Stimulated activated CD4-positive, alpha-beta T cell treated with anti-CD3 and anti-CD28 coated beads, Interleukin-12 subunit alpha, Interleukin-12 subunit beta, amount 100 ng/mL, for 24 hours (primary cell): ENCODE results near the gene MTOR.

Source experiments
- DNase-seq, 2 experiments: peaks; one replicate each; pipeline ENCODE4 v3.0.0-alpha.2; 2020; ENCODE audit warnings: low read depth in 2 of 2

MTOR gene

DNA sequence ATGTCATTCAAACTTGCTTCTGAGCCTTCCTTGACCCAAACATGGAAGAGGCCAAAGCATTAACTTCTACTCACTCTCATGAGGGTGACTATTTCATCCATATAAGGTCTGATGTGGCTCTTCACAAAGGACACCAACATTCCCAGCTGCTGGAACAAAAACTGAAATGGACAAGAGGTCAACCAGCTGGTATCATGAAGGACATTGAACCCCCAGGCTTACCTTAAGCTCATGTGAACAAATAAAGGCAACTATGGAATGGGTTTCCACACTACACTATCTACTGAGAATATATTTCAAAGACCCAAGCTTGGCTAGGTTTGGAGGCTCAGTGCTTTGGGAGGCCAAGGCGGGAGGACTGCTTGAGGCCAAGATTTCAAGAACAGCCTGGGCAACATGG lies 46.3 kb downstream of the MTOR start:
- DNase-seq, result no peak

DNA sequence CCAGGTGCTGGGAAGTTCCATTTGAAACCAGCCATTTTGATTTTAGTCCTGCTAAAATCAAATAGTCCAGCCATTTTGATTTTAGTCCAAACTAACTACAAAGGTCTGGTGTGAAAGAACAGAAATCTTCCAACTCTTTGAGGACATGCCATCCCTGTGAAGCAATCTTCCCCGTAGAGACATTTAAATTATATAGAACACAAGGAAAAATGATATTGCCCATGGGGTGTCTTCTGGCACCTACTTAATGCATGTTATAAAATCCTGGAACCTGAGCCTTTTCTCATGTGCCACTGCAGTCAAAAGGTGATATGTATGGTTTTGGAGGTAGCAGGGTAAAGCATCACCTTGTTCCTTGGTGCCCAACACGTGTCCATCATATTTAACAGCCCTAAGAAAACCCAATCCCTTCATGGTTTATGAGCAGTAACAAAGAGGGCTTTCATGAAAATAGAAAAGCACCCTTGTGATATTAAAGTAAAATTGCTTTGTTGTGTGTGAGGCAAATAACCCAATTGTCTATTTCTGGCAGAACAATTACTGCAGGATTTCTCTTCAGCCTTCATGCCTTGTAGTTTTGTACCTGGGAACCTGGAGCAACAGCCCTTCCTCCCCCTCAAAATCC lies 46.9 kb downstream of the MTOR start:
- DNase-seq, result no peak

DNA sequence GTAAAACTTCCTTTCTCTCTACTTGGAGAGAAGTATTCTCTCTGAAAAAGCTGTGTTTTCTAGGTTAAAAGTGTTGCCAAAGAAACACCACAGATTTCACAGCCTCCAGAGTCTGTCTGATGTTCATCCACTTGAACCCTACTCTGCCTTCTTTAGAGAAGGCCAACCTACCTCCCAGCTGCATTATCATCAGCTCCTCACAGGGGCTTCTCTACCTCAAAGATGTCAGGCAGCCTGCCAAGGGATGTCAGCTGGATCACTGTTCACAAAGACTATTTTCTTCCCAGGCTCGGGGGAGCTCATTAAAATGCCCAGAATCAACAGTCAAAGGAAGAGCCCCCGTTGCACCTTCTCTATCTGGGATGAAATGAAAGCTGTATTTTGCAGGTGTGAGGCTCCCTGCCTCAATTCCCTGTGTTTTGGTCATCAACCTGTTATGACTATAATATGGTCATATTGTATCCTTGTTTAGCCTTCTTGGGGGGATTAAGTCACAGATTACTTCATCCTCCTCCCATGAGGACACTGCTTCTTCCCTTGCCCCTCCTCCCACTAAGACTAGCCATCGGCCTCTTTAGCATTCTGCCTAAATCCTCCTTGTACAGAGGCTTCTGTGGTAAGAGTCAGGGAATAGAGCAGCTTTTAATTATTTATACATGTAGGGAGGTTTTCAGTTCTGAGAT lies 47.5 kb downstream of the MTOR start:
- no peak for DNase-seq

DNA sequence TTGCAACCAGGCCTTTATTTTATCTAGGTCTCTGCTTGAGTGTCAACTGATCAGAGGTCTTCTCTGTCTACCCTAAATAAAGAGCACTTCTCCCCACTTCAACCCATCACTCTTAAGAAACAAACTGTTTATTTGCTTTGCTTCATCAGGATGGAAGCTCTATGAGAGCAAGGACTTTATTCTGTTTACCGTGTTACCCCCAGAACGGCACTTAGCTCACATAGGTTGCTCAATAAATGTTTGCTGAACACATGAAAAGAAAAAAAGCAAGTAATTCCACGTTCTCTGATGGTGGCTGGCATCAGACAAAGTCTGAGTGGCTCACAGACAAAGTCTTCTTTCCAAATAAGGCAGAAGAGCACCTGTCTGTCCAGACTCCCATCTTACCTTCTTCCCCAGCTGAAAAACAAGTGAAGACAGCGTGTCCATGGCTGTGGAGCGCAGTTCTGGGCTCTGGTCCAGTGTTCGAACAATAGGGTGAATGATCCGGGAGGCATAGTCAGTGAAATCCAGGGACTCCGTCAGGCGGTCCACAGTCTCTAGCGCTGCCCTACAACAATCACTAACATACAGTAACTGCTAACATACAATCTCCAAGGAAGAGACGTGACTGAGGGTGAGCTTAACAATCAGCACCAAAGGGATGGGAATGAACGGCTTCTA lies 50.3 kb downstream of the MTOR start:
- DNase-seq, result no peak

DNA sequence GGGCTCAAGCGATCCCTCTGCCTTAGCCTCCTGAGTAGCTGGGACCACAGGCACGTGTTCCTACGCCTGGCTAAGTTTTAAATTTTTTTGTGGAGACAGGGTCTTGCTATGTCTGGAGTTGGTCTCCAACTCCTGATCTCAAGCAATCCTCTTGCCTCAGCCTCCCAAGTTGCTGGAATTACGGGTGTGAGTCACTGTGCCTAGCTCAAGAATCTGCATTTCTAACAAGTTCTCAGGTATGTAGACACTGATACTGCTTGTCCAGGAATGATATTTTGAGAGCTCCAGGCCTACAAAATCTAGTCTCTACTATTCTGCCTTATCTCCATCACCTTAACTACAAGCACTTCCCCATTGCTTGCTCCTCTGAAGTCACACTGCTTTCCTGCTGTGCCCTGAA lies 50.9 kb downstream of the MTOR start:
- no peak for DNase-seq

DNA sequence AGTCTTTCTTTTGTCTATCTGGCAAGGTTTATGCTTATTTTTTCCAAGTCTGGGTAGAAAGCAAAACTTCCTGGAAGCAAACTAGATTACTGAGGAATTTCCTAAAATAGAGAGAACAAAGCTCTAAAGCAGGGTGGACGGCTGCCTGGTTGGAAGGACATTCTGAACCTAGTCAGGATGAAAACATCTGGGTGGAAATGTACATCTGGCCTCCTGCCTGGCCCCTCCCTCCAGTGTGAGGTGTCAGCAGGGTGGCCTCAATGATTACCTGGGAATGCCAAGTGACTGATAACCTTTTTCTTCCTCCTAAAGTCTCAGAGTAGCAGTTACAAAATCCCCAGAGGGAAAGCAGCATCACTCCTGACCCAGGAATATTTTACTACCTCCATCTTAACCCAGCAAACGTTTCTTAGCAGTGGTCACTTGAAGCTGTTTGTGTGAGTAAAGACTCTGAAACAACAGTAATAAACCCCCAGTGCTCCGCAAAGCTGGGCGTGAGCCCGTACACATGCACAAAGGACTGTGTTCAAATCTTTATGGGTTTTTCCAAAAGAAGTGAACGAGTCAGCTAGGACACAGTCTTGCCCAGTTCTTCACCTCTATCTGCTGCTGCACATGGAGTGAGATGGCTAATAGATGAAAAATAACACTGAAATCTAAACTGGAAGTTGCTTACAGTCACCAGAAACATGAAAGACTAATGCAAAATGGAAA lies 54.3 kb downstream of the MTOR start:
- no peak for DNase-seq

DNA sequence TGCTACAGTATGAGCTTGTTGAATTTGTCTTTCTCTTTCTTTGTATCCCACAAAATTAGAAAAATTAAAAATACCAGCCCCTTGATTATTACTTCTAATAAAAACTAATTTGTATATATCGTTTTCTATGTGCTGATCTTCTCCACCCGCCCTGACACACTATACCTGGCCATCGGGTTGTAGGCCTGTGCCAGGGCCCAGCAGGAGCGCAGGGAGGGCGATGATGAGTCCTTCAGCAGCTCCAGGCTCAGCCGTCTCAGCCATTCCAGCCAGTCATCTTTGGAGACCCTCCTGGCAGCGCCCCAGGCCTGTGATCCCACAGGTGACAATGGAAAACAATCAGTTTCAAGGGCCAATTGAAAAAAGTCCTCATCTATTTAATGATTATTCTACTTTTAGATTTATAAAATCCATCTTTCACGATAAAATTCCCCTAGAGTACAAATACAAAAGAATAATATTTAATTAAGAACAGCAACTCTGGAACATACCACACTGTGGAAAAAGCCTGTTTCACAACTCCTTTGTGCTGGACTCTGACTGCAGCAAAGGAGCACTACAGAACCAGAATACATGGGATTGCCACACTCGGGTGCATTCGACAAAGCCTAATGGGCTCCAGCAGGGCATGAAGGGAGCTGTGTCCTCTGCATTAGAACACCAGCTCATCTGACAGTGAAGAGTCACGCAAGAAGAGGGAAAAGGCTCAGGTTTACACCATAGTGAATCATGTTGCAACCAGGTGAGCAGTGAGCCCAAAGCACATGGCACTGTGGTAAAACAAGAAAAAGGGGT lies 57.8 kb downstream of the MTOR start:
- no peak for DNase-seq

DNA sequence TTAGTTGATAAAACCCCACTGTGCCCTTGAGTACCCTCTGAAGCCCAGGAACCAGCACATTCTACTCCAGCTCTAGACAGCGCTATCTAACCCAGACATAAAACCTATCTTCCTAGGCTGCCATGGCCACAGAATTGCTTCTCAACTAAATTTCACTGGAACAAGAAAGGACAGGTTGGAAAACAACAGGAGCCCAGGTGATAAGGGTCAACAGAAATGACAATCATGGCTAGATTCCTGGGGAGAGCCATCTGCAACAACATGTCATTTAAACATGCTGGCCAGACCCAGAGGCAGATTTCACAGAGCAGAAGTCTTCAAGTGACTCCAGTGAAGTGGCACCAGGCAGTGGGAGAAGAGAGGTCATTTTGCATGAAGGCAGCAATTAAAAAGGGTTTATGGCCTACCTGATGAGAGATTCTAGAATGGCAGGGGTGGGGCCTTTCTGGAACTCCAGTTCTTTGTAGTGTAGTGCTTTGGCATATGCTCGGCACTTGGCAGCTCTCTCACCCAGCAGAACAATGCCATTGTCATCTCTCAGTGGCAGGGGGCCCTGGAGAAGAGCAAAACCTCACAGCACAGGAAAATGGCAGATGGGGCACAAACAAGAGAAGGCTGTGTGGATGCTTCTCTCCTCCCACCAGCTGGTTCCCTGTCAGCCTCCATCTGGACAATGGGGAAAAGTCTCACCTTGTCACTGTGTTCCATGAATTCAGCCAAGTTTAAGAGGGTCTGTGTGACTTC lies 63.3 kb downstream of the MTOR start:
- DNase-seq, result no peak

DNA sequence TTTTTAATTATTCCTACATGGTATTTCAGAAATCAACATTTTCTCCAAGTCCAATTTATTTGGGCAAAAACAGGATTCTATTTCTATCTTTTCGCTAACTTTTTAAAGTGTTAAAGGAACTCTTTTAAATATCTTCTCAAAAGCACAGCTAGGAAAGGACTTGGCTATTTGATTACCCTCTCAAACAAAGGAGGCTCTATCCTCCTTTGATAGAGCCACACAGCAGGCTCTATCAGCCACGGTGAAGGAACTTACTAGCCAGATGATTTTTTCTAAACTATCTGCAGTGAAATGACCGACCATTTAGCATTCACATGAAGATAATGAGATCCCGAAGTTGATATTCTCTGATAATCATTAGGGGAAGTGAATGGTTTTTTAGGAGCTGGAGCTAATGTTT lies 64.1 kb downstream of the MTOR start:
- no peak for DNase-seq

DNA sequence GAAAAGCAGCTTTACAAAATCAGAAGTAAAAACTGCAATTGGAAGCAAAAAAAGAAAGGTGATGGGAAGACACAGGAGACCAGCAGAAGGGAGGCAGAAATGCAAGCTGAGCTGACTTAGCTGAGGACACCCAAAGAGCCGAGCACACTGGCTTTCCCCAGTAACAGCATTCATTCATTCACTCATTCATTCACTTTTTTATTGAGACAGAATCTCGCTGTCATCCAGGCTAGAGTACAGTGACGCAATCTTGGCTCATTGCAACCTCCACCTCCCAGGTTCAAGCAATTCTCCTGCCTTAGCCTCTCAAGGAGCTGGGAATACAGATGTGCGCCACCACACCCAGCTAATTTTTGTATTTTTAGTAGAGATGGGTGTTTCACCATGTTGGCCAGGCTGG lies 65.0 kb downstream of the MTOR start:
- no peak for DNase-seq

DNA sequence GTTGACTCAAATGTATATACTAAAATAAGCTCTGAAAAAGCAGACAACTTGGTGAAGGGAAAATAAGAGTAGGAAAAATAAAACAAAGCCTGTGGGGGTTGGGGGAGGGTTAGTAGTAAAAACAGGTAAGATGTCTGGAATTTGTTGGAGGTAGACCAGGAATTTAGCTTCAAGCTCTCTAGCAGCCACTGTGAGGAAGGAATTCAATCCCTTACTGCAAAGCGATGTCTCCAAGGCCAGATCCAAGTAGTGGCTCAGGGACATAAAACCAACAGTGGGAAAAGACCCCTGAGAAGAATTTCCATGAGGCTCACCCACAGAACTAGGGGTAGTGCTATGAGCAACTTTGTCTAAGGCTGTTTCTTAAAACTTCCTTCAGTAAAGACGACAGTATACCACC lies 65.4 kb downstream of the MTOR start:
- DNase-seq, result no peak

DNA sequence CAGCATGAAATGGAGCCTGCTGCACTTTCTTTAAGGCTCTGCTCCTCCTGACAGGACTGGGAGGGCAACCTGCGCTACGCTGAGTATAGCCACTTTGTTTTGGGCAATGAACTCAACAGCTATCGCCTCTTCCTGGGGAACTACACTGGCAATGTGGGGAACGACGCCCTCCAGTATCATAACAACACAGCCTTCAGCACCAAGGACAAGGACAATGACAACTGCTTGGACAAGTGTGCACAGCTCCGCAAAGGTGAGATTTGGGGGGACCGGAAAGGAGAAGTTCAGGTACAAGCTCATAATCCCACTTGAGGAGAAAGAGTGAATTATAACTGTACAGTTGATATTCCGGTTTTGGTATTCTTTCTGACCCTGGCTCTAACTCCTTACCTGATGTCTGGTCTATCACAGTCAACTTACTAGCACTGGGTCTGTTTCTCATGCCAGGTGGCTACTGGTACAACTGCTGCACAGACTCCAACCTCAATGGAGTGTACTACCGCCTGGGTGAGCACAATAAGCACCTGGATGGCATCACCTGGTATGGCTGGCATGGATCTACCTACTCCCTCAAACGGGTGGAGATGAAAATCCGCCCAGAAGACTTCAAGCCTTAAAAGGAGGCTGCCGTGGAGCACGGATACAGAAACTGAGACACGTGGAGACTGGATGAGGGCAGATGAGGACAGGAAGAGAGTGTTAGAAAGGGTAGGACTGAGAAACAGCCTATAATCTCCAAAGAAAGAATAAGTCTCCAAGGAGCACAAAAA lies 67.8 kb downstream of the MTOR start:
- no peak for DNase-seq

DNA sequence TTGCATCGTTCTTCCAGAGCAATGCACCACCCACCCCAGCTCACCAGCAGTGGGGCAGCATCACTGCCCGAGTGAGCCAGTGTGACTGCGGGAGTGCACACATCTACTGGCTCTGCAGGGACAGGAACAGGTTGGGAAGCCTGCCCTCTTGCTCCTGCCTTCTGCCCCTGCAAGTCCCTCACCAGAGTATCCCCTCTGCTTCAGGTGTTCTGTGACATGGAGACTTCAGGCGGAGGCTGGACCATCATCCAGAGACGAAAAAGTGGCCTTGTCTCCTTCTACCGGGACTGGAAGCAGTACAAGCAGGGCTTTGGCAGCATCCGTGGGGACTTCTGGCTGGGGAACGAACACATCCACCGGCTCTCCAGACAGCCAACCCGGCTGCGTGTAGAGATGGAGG lies 69.0 kb downstream of the MTOR start:
- DNase-seq, result no peak

DNA sequence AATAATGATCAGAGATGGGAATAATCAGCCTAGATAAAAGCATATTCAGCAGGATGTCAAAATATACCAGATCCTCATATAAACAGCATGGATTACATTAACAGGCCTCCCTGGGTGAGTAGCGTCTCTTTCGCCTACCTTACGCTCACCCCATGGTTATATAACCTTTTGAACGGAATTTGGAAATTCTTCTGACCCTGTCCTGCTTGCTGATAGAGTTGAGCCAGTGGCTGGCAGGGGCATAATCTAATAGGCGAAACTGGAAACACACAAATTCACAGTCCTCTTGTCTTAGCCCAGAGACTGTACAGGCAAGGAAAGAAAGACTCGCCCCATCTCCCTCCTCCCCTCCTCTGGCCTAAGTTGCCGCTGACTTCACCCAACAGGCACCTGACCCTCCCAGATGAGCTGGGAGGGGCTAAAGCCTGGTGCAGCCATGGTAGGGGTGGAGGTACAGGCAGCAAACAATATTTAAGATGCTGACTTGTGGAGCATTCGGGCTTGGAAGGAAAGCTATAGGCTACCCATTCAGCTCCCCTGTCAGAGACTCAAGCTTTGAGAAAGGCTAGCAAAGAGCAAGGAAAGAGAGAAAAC lies 73.4 kb downstream of the MTOR start, which contains the start of gene ANGPTL7:
Gene ANGPTL7 (plus strand): TSS at position 498 of the 594 bp plus-strand sequence. CDS start 225 bp downstream, outside the sequence.
- no peak for DNase-seq

DNA sequence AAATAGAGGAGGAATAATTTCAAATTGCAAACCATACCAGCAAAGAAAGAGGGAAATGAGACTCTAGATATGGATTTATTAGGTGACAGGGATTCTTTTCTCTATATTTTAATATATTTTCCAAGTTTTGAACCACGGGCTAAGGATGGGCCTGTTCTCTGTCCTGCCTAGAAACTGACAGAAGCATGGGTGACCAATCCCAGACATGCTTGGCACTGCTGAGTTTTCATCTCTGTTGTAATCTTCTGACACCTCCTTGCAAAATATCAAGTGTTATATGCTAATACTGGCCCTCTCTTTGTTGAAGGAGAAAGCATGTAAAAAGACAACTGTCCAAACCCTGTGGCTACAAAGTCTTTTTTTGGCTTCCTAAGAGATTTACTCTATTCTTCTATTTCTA lies 74.0 kb downstream of the MTOR start:
- DNase-seq, result no peak

DNA sequence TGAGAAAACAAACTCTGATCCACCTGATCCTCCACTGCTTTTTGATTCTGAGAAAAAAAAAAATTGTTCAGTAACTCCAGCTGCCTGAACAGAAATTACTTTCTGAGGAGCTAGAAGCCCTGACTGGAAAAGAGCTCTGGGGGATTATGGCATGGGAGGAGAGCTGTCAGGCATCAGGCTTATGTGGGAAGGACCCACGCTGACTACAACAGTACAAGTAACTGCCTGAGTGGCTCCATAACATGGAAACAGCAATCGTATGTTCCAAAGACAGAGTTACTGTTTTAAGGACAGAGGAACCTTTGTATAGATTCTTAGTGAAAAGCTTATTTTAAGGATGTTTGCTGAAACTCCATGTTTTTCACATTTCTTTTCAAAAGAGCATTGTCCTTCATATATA lies 74.4 kb downstream of the MTOR start:
- no peak for DNase-seq

DNA sequence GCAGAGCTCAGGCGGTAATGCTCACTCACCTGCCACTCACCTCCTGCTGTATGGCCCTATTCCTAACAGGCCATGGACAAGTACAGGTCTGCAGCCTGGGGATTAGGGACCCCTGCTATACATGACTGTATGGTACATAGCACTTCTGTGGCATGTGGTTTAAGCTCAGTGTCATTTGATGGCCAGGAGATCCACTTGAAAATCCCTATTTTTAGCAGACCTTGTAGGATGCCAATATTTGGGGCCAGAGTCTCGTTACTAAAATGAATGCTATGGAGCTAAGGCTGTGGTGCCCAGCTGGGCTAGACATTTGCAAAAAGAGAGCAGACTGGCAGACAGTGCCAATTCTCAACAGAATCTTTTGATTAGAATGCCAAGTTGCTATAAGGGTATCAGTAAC lies 74.9 kb downstream of the MTOR start:
- DNase-seq, result no peak

DNA sequence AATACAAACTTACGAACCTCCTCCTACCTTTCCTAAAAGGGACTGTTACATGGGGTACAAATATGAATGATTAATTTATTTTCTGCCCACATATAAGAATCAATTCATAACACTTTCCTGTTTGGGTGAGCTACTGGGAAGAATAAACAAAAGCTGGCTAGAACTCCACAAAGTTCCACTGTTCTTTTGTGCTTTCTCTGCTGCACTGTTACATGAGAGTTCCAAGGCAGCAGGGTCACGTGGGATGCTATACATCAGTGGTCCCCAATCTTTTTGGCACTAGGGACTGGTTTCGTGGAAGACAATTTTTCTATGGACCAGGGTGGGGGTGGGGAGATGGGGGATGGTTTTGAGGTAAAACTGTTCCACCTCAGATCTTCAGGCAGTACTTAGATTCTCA lies 75.4 kb downstream of the MTOR start:
- no peak for DNase-seq

DNA sequence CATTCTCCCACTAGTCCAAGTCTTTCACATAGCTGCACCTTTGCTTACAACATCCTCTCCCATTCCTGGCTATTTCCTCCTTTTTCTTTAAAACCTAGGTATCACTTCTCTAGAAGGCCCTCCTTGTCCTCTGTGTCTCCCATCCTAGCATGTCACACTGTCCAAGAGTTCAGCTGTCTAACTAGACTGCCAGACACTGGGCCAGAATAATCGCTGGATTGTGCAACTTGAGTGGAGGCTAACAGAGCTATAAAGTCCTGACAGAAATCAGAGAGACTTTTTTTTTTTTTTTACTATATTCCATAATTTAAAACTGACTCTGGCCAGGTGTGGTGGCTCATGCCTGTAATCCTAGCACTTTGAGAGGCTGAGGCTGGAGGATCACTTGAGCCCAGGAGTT lies 77.4 kb downstream of the MTOR start:
- DNase-seq, result no peak

DNA sequence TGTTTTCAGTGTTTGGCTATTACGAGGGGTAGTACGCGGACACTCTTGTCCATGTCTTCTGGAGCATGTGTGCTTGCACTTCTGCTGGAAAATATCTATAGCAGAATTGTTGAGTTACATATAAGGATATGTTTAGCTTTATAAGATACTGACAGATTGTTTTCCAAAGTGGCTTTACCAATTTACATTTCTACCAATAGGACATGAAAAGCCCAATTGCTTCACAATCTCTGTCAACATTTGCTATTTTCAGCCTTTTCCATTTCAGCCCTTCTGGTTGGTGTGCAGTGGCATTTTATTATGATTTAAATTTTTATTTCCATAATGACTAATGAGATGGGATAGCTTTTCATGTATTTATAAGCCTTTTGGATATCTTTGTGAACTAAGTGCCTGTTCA lies 79.5 kb downstream of the MTOR start:
- DNase-seq, result no peak
